ENCODE results near the gene MIP.

DNA sequence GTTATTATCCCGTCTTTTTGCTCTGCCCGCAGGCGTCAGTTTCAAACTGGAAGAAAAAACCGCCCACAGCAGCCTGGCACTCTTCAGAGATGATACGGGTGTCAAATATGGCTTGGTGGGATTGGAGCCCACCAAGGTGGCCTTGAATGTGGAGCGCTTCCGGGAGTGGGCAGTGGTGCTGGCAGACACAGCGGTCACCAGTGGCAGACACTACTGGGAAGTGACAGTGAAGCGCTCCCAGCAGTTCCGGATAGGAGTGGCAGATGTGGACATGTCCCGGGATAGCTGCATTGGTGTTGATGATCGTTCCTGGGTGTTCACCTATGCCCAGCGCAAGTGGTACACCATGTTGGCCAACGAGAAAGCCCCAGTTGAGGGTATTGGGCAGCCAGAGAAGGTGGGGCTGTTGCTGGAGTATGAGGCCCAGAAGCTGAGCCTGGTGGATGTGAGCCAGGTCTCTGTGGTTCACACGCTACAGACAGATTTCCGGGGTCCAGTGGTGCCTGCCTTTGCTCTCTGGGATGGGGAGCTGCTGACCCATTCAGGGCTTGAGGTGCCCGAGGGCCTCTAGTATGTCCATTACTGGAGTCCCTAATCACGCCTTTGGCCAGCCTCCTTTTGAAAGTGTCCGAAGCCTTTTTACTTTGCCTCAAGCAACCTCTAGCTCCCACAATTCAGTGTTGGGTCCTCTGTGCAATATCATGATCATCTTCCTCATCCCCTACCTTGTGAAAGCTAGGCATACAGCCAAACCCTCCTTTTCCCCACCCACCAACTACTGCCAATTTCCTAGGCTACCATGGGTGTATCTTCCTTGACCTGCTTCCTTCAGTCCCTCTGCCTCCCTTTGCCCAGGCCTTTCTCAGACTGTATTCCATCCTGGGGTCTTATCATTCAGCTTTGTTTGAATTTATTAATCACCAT is 14.8 kb upstream of the MIP start:
- TF ChIP-seq POLR2A (IDR thresholded peaks at IDR 0.05), result no peak
- no peak for TF ChIP-seq EP300 (IDR thresholded peaks at IDR 0.05)
